ENCODE results near the gene SLC6A17.

Gene SLC6A17

DNA sequence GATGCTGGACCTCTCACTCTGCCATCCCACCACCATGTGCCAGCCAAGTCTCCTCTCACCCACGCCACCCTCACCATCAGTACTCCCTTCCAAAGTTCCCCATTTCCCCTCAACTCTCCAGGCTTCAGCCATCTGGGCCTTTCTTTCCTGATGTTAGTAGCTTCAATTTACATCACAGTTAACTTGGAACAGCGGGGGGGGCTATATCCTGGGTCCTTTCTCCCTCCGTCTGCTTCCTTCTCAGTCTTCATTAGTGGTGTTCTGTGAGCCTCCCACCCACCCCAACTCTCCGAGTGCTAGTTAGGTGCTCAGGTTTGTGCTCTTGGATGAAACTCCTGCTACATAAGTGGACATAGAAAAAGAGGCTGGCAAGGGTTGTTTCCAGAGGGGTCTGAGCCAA lies 91.8 kb downstream of the SLC6A17 start:
- no peak for DNase-seq (ENCODE audit: low spot score)

DNA sequence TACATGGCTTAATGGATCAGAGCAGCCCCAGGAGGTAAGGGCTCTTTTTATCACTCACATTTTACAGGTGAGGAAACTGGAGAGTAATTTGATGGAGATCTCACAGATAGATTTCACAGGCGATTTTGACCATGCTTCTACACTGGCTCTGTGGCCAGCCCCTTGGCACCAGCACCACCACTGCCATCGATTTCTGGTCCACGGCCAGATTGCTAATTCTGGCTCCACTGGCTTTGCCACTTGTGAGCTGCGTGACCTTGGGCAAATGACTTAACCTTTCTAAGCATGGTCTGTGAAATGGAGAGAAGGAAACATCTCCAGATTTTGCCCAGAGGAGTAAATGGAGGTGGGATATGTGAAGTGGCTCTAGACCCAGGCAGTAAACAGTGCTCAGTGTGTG lies 92.4 kb downstream of the SLC6A17 start:
- DNase-seq (ENCODE audit: low spot score), result no peak

DNA sequence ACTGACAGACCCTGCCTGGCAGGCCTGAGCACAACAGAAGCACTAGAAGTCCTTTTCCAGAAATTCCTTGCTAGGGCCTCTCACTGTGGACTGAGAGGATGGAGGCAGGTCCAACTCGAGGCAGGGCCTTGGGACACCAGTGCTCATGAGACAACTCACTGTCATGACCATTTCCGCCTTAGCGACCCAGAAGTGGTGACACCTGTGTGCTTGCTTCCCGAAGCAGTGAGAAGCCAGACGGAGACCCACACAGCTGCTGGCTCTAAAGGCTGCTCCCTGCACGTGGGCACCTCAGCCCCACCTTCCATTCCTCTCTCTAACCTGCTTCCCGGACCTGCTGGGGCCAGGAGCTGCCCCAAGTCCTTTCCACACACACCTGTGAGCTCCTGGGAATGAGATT lies 92.9 kb downstream of the SLC6A17 start:
- no peak for DNase-seq (ENCODE audit: low spot score)

DNA sequence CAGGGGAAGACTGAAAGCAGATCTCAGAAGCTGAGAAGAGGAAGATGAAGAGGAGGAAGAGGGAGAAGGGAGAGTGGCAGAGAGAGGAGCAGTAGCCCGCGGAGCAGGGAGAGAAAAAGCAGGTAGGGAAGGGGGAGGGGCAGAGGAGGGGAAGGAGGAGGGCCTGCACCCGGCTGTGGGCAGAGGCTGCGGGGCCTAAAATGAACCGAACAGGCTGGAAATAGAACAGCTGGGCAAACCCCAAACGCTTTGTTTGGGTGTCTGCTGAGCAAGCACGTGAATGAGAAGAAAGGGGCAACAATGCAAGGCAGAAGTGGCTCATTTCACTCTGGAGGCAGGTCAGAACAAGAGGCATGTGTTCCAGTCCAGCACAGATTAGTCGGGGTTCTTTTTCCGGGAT lies 93.3 kb downstream of the SLC6A17 start:
- DNase-seq (ENCODE audit: low spot score), result no peak

DNA sequence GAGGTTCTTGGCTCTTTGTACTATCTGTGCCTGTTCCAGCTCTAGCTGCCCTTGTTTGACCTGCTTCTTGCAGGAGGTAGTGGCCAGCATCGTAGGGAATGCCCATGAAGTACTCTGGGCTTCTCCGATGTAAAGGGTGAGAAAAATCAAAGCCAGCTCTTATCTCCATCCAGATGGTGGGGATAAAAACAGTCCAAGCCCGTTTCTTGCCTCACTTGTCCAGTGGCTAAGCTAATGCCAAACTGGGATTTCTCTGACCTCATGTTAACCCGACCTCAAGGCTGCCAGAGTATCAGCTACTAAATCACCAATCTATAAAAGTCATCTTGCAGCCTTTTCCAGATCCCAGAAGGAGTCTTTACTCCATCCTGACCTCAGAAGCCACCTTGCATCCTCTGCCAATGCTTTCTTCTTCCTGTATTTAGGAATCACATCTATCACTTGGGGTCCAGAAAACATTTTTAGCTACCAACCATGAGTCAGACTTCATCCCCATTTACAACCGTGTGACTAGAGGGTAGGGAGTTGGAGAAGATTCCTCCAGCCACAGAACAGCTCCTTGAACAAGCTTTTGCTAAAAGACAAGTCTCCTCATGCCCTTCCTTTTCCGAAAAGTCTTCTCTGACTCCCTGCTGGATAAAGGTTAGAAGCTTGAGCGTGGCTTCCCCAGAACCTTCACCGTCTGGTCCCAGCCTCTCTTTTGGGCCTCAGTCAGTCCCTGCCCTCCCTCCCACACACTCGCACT lies 95.8 kb downstream of the SLC6A17 start:
- DNase-seq (ENCODE audit: low spot score), result no peak

DNA sequence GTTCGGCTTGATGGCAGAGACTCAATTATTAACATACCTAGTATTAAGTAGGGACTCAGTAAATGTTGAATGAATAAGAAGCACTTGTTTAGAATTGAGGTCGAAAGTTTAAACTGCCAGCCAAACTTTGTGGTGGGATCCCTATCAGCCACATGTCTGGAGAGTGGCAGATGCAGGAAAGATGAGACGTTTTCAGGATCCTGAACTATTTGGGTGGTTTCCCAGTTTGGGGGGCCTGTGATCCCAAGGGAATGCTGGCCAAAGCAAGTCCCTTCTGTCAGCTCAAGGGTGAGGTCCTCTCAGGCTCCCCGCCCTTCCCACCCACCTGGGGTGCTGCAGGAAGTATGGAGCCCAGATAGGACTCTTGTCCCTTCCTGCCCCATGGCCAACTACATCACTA lies 98.5 kb downstream of the SLC6A17 start:
- DNase-seq (ENCODE audit: low spot score), result no peak

DNA sequence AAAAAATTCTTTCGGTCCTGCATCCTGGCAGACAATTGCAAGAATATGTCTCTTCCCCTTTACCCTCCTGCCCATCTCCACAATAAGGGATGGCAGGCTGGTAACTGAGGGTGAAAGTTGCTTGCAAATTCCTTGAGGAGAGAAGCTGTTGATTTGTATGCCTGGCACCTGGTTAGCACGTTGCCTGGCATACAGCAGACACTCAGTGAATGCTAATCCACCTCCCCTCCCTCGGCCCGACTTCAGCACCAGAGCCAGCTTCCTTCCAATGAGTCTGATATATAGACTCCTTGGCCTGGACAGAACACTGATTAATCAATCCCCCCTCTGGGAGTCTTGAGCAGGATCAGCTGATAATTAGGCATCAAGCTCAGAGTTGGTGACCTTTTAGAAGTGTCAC lies 99.0 kb downstream of the SLC6A17 start:
- no peak for DNase-seq (ENCODE audit: low spot score)

DNA sequence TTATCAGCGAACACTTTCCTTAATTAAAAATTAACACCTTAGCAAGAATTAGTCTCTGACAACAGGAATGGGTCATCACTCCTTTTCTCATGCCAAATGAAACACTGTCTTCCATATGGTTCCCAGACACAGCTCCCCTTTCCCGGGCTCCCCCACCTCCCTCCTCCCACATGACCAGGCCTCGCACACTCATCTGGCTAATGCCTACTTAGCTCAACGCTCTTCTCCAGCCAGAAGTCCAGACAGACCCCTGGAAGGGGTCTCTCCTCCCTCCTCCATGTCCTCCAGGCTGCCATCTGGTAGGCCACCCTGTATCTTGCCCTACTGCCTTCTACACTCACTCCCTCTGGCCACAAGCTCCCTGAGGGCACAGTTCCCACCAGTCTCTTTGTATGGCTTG lies 99.7 kb downstream of the SLC6A17 start:
- DNase-seq (ENCODE audit: low spot score), result no peak

DNA sequence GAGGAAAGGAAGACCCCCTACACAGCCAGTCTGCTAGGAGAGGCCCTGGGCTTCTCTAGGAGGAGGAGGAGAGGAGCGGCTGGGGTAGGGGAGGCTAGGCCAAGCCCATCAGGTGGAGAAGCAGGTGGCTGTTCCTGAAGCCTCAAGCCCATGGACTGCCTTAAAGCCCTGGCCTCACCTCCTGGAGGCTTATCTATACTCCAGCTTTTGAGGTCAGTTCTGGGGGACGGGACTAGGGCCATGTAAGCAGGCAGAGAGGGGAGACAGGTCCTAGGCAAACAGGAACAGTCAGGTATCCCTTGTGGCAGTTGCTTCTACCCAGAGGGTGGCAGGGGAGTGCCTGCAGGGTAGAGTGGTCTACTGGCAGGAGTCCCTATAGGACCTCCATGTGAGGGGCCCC lies 100.5 kb downstream of the SLC6A17 start:
- DNase-seq (ENCODE audit: low spot score), result no peak

All from hematopoietic multipotent progenitor cell treated with erythropoietin and hydrocortisone succinate and interleukin-3 and kit ligand, for 15 days (in vitro differentiated cells).